ENCODE measurements around the gene DEGS1. TPM values are rescaled to one million over a fixed set of nuclear protein-coding genes. Genes with fewer than 3 reads are reported as not detected.
A peak's percentile ranks its signal among the peaks of the same experiment; 100 is the strongest.

DEGS1 gene
- total RNA-seq, 1 experiment from 2014 or later, result 20.0 TPM

- H3F3A ChIP-seq (ENCODE audit: insufficient read depth, low read depth), result peaks cover 29% of the 10 kb centered on the region
- H3K36me3 ChIP-seq (ENCODE audit: low read depth), result no peaks in the 10 kb centered on the region
- no TSS peak for BruUV-seq (replicated peaks)
- peak; percentile 56 to 79 for DNase-seq
- no peaks in the 10 kb centered on the region for H3K27me3 ChIP-seq (ENCODE audit: insufficient read depth, low read depth)
- no peaks in the 10 kb centered on the region for H3K79me2 ChIP-seq (ENCODE audit: low read depth)
- CTCF ChIA-PET, result interaction anchor here (0.5 to 0.6 kb wide), 2 partner anchors 44 to 206 kb away, joined by 4 read pairs; no protein-coding TSS in a partner anchor
- intact Hi-C loops (cut with micrococcal nuclease; ENCODE audit: unreplicated experiment), result loop anchor here (2.0 to 5.0 kb wide), 2 partner anchors 44 to 163 kb away; partner anchors contain the start of gene NVL
- peak overlapping the region; percentile 46 for H3K27ac ChIP-seq
- POLR2A ChIA-PET (ENCODE audit: unreplicated experiment), result no interaction called here
- H3K4me1 ChIP-seq (replicated peaks; ENCODE audit: insufficient read depth), result peaks cover 23% of the 10 kb centered on the region
- H4K20me1 ChIP-seq (ENCODE audit: insufficient read depth), result no peaks in the 10 kb centered on the region
- TF ChIP-seq CTCF (conservative IDR thresholded peaks at IDR 0.05) (no peak), EZH2 (IDR thresholded peaks at IDR 0.05; ENCODE audit: low read depth) (no peak)
- no peaks in the 10 kb centered on the region for H3K9me2 ChIP-seq (ENCODE audit: insufficient read depth)
- no peak overlapping the region for H3K4me3 ChIP-seq
- H3K4me2 ChIP-seq, result peak overlapping the region; percentile 44
- H2AFZ ChIP-seq, result 0 out of 2 replicates have a peak overlapping the region, but pooled peaks have one; percentile 1
- H3K9me3 ChIP-seq (ENCODE audit: insufficient read depth, low read depth), result no peaks in the 10 kb centered on the region; the same call in 1 of the 2 replicates
These were observed 14.1 kb upstream of the DEGS1 start for GRCh38 chr1:224168859-224169380.

GRCh38 chr1:224169718-224170270 lies 13.2 kb upstream of the DEGS1 start:
- intact Hi-C loops (cut with micrococcal nuclease; ENCODE audit: unreplicated experiment), result loop anchor here (2.0 to 5.0 kb wide), 2 partner anchors 43 to 163 kb away; partner anchors contain the start of gene NVL

GRCh38 chr1:224170343-224170742 lies 12.7 kb upstream of the DEGS1 start:
- Histone ChIP-seq H3K36me3 (ENCODE audit: low read depth) (no peaks in the 10 kb centered on the region), H3K27me3 (ENCODE audit: insufficient read depth, low read depth) (no peaks in the 10 kb centered on the region), H3K9me3 (ENCODE audit: insufficient read depth, low read depth) (no peaks in the 10 kb centered on the region; the same call in 1 of the 2 replicates), H4K20me1 (ENCODE audit: insufficient read depth) (no peaks in the 10 kb centered on the region), H3K4me3 (no peak overlapping the region), H3K9me2 (ENCODE audit: insufficient read depth) (no peaks in the 10 kb centered on the region), H3K4me1 (replicated peaks; ENCODE audit: insufficient read depth) (peaks cover 23% of the 10 kb centered on the region), H3K79me2 (ENCODE audit: low read depth) (no peaks in the 10 kb centered on the region), H3K27ac (no peak overlapping the region), H3F3A (ENCODE audit: insufficient read depth, low read depth) (peaks cover 19% of the 10 kb centered on the region; the same call in 1 of the 2 replicates), H3K4me2 (no peak overlapping the region), H2AFZ (no peak overlapping the region)
- intact Hi-C loops (cut with micrococcal nuclease; ENCODE audit: unreplicated experiment), result no loop called here
- no peak for DNase-seq
- CTCF ChIA-PET, result interaction anchor here (0.5 kb wide), 1 partner anchor 87 kb away, joined by 3 read pairs; no protein-coding TSS in a partner anchor
- no TSS peak for BruUV-seq (replicated peaks)
- TF ChIP-seq EZH2 (IDR thresholded peaks at IDR 0.05; ENCODE audit: low read depth) (no peak), CTCF (conservative IDR thresholded peaks at IDR 0.05) (no peak)
- POLR2A ChIA-PET (ENCODE audit: unreplicated experiment), result no interaction called here

More at GRCh38 chr1:224169718-224170270, 13.2 kb upstream of the DEGS1 start:
- H3K27ac ChIP-seq, result peak overlapping the region; percentile 46; the same call in 1 of the 2 replicates
- no peak overlapping the region for H3K4me3 ChIP-seq
- no peaks in the 10 kb centered on the region for H3K36me3 ChIP-seq (ENCODE audit: low read depth)
- peak overlapping the region; percentile 44; the same call in 1 of the 2 replicates for H3K4me2 ChIP-seq
- H3K27me3 ChIP-seq (ENCODE audit: insufficient read depth, low read depth), result no peaks in the 10 kb centered on the region
- H4K20me1 ChIP-seq (ENCODE audit: insufficient read depth), result no peaks in the 10 kb centered on the region
- DNase-seq, result no peak
- H3K9me2 ChIP-seq (ENCODE audit: insufficient read depth), result no peaks in the 10 kb centered on the region
- CTCF ChIA-PET, result no interaction called here
- H3K4me1 ChIP-seq (replicated peaks; ENCODE audit: insufficient read depth), result peaks cover 23% of the 10 kb centered on the region
- no TSS peak for BruUV-seq (replicated peaks)
- POLR2A ChIA-PET (ENCODE audit: unreplicated experiment), result no interaction called here
- no peaks in the 10 kb centered on the region for H3K79me2 ChIP-seq (ENCODE audit: low read depth)
- no peak for TF ChIP-seq EZH2 (IDR thresholded peaks at IDR 0.05; ENCODE audit: low read depth)
- no peak for TF ChIP-seq CTCF (conservative IDR thresholded peaks at IDR 0.05)
- no peaks in the 10 kb centered on the region; the same call in 1 of the 2 replicates for H3K9me3 ChIP-seq (ENCODE audit: insufficient read depth, low read depth)
- peaks cover 20% of the 10 kb centered on the region; the same call in 1 of the 2 replicates for H3F3A ChIP-seq (ENCODE audit: insufficient read depth, low read depth)
- H2AFZ ChIP-seq, result no peak overlapping the region
